CD4-positive, alpha-beta T cell (primary cell): ENCODE results near the gene AUNIP. TPM values are rescaled to one million over a fixed set of nuclear protein-coding genes. Genes with fewer than 3 reads are reported as not detected.

Experiments
- ATAC-seq: fragments of 200-7000 bp; cut with Tn5 transposase; one replicate; pipeline ENCODE4 v1.10.0; 2022; ENCODE audit warnings: mild to moderate bottlenecking; ENCODE audit not compliant: poor library complexity
- CTCF ChIA-PET: fragments of 350-600 bp; sonication (Branson Sonifier 250); formaldehyde crosslinking; loops from one replicate; lab custom pipeline; 2021; ENCODE audit warnings: antibody characterized with exemption, inconsistent platforms; lab: Charles Lee
- POLR2A ChIA-PET: fragments of 350-600 bp; sonication (Branson Sonifier 250); formaldehyde crosslinking; loops from one replicate; lab custom pipeline; 2021; ENCODE audit warnings: antibody characterized with exemption, inconsistent platforms; lab: Charles Lee
- DNase-seq, 14 experiments: peaks; one replicate each; pipeline ENCODE4 v3.0.0-alpha.2; 2013 to 2020; ENCODE audit warnings: mixed read lengths in 2 of 14
- H3K27ac ChIP-seq, 2 donors: one replicate each; pipeline versions ENCODE4 v1.5.1 to v1.7.0; 2013; ENCODE audit warnings: low read length in 2 of 2, low read depth in 1 of 2, mild to moderate bottlenecking in 1 of 2
- H3K27me3 ChIP-seq, 2 experiments: 1 replicate in 1 of 2; 2 replicates in 1 of 2; pipeline versions ENCODE4 v1.6.1 to v1.7.0; 2013; ENCODE audit warnings: low read length in 2 of 2, control low read depth in 1 of 2, mild to moderate bottlenecking in 1 of 2, moderate library complexity in 1 of 2; ENCODE audit not compliant: insufficient read depth in 2 of 2, control insufficient read depth in 1 of 2
- H3K36me3 ChIP-seq: one replicate; pipeline ENCODE4 v1.6.1; 2013; ENCODE audit warnings: low read length, control low read depth; ENCODE audit not compliant: insufficient read depth
- H3K4me1 ChIP-seq: one replicate; pipeline ENCODE4 v1.6.1; 2013; ENCODE audit warnings: low read length, control low read depth; ENCODE audit not compliant: insufficient read depth
- H3K4me3 ChIP-seq: one replicate; pipeline ENCODE4 v1.5.1; 2013; ENCODE audit warnings: mild to moderate bottlenecking, low read length, moderate library complexity
- H3K9me3 ChIP-seq, 2 experiments: 1 replicate in 1 of 2; 2 replicates in 1 of 2; pipeline versions ENCODE4 v1.6.1 to v1.7.0; 2013; ENCODE audit warnings: low read length in 2 of 2, mild to moderate bottlenecking in 2 of 2, control low read depth in 1 of 2, moderate library complexity in 1 of 2; ENCODE audit not compliant: control insufficient read depth in 1 of 2, insufficient read depth in 1 of 2
- H3K27ac Mint-ChIP-seq: one replicate; pipeline ENCODE4 v1.8.0; 2020; ENCODE audit warnings: mixed read lengths
- H3K27me3 Mint-ChIP-seq: one replicate; pipeline ENCODE4 v1.8.0; 2021; ENCODE audit warnings: mixed read lengths
- H3K36me3 Mint-ChIP-seq: one replicate; pipeline ENCODE4 v1.8.0; 2021; ENCODE audit warnings: low read depth, mixed read lengths
- H3K4me1 Mint-ChIP-seq: one replicate; pipeline ENCODE4 v1.8.0; 2021; ENCODE audit warnings: low read depth, mixed read lengths
- H3K4me3 Mint-ChIP-seq: one replicate; pipeline ENCODE4 v1.8.0; 2020; ENCODE audit warnings: mild to moderate bottlenecking, mixed read lengths
- H3K9me3 Mint-ChIP-seq: one replicate; pipeline ENCODE4 v1.8.0; 2020; ENCODE audit warnings: mixed read lengths
- intact Hi-C, 2 experiments: fragments of 100-400 bp; cut with DNase I in 1 of 2; cut with micrococcal nuclease in 1 of 2; formaldehyde crosslinking; loops; one replicate each; pipeline versions ENCODE4 v1.15.1 to v1.9.0; 2023 to 2025; cut with DNase I, micrococcal nuclease
- total RNA-seq, 174 experiments: library from RNA in 2 of 174; stranded (reverse) in 2 of 174; gene quantifications; one replicate each; pipeline ENCODE4 v1.2.3 and lab custom pipeline; 2021 to 2026
- TF ChIP-seq, protein P1 (sequence below): fragments of 200-600 bp; IDR thresholded peaks from one replicate; pipeline ENCODE4 v1.8.0; 2022; ENCODE audit warnings: antibody characterized with exemption, mild to moderate bottlenecking

Gene AUNIP
- total RNA-seq, 2 experiments from 2014 or later: not detected

DNA sequence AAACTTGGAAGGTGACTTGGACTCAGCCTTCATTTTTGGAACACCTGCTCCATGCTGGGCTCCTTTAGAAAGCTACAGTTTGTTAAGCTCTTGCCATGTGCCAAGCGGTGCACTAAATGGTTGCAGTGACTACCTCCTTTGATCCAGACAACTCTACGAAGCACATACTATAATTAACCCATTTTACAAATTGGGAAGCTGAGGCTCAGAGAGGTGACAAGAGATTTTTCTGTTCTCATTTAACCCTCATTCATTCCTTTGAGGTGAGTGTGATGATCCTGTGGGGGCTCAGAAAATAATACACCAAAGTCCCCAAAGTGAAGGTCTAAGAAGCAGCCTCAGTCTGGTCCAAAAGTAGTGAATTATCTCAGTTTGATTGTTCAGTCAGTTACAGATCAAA is 17.9 kb upstream of the AUNIP start:
- CTCF ChIA-PET: no interaction called here
- POLR2A ChIA-PET: interaction anchor here (0.8 kb wide), 1 partner anchor 28 kb away, joined by 3 read pairs; no protein-coding TSS in a partner anchor
- no peak overlapping the region for H3K27ac Mint-ChIP-seq

DNA sequence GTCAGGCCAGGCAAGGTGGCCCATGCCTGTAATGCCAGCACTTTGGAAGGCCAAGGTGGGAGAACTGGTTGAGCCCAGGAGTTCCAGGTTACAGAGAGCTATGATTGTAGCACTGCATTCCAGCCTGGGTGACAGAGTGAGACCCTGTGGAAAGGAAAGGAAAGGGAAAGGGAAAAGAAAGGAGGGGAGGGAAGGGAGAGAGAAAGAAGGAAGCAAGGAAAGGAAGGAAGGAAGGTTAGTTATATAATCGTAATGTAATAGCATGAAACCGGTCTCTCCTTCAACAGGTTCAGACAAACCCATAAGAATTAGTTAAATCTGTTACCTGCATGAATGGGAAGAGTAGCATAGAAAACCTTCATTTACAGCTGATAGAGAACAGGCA is 17.4 kb upstream of the AUNIP start:
- Mint-ChIP-seq H3K4me3 (peak overlapping the region; percentile 6), H3K9me3 (no peaks in the 10 kb centered on the region), H3K27ac (peak overlapping the region; percentile 67), H3K4me1 (peaks cover 10% of the 10 kb centered on the region), H3K36me3 (no peaks in the 10 kb centered on the region), H3K27me3 (no peaks in the 10 kb centered on the region)
- ChIA-PET POLR2A (interaction anchor here (0.8 to 1.5 kb wide), 2 partner anchors 28 to 268 kb away, joined by 3 read pairs; no protein-coding TSS in a partner anchor), CTCF (interaction anchor here (2.2 kb wide), 1 partner anchor 19 kb away, joined by 10 read pairs; no protein-coding TSS in a partner anchor)
- intact Hi-C loops: loop anchor here in 1 of 2 experiments (5.0 kb wide), 2 partner anchors 39 to 54 kb away; no protein-coding TSS in a partner anchor
- H3K27ac ChIP-seq: no peak overlapping the region
- H3K4me1 ChIP-seq: peaks cover 17% of the 10 kb centered on the region
- no peak for DNase-seq
- TF ChIP-seq, protein P1, sequence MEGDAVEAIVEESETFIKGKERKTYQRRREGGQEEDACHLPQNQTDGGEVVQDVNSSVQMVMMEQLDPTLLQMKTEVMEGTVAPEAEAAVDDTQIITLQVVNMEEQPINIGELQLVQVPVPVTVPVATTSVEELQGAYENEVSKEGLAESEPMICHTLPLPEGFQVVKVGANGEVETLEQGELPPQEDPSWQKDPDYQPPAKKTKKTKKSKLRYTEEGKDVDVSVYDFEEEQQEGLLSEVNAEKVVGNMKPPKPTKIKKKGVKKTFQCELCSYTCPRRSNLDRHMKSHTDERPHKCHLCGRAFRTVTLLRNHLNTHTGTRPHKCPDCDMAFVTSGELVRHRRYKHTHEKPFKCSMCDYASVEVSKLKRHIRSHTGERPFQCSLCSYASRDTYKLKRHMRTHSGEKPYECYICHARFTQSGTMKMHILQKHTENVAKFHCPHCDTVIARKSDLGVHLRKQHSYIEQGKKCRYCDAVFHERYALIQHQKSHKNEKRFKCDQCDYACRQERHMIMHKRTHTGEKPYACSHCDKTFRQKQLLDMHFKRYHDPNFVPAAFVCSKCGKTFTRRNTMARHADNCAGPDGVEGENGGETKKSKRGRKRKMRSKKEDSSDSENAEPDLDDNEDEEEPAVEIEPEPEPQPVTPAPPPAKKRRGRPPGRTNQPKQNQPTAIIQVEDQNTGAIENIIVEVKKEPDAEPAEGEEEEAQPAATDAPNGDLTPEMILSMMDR: no peak
- ATAC-seq: no peak
- no peaks in the 10 kb centered on the region for H3K9me3 ChIP-seq
- no peaks in the 10 kb centered on the region for H3K36me3 ChIP-seq
- no peaks in the 10 kb centered on the region for H3K27me3 ChIP-seq
- H3K4me3 ChIP-seq: no peak overlapping the region

More for the DNA sequence above, 17.9 kb upstream of the AUNIP start:
- H3K4me3 ChIP-seq: no peak overlapping the region
- no peaks in the 10 kb centered on the region for H3K9me3 ChIP-seq
- intact Hi-C loops: loop anchor here in 1 of 2 experiments (5.0 kb wide), 2 partner anchors 40 to 55 kb away; no protein-coding TSS in a partner anchor
- Mint-ChIP-seq H3K36me3 (no peaks in the 10 kb centered on the region), H3K27me3 (no peaks in the 10 kb centered on the region), H3K9me3 (no peaks in the 10 kb centered on the region), H3K4me3 (no peak overlapping the region), H3K4me1 (peaks cover 10% of the 10 kb centered on the region)
- no peak for ATAC-seq
- DNase-seq: no peak
- peaks cover 17% of the 10 kb centered on the region for H3K4me1 ChIP-seq
- no peaks in the 10 kb centered on the region for H3K27me3 ChIP-seq
- H3K27ac ChIP-seq: no peak overlapping the region
- TF ChIP-seq, protein P1: no peak
- no peaks in the 10 kb centered on the region for H3K36me3 ChIP-seq

DNA sequence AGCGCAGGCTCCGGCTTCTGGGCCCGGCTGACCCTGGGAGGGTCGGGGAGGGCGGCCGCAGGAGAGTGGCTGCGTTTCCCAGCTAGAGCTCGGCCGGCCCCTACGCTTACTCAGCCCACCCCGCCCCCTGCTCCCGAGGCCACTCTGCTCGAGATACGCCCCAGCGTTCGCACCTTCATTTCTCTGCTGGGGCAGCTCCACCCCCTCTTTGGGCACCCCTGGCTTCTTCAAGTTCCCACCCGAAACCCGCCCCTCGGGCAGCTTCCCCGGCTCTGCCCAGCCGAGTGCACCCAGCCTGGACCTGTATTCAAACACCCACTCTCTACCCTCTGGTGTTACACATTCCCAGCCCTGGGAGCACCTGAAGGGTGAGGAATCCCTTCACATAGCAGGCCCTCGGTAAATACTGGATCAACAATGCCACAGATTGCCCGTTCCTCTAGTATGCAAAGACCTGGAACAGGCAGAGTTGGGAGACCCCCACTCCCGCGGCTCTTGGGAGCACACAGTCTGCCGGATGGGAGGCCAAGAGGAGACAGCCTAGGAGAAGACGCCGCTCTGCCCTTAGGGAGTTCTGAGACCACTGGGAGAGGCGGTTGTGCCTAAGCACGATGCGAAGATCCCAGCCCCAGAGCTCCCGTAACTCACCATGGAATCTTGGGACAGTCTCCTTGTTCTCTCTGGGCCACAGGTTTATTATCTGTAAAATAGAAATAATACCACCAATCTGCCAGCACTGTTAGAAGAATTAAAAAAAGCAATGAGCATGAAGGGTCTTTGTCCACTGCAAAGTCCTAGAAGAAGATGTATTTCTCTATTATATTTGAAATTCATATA is 16.8 kb upstream of the AUNIP start:
- TF ChIP-seq, protein P1: no peak
- Histone ChIP-seq H3K36me3 (no peaks in the 10 kb centered on the region), H3K4me1 (peaks cover 17% of the 10 kb centered on the region), H3K9me3 (no peaks in the 10 kb centered on the region), H3K27me3 (no peaks in the 10 kb centered on the region), H3K4me3 (peak overlapping the region; percentile 66), H3K27ac (no peak overlapping the region)
- DNase-seq (peak in 2 of 14 experiments; percentile 3 to 21), ATAC-seq (peak; percentile 16)
- Mint-ChIP-seq H3K4me3 (peak overlapping the region; percentile 88), H3K27ac (peak overlapping the region; percentile 67), H3K27me3 (no peaks in the 10 kb centered on the region), H3K9me3 (no peaks in the 10 kb centered on the region), H3K4me1 (peaks cover 10% of the 10 kb centered on the region), H3K36me3 (no peaks in the 10 kb centered on the region)
- POLR2A ChIA-PET: interaction anchor here (0.7 to 2.2 kb wide), 15 partner anchors 14 to 303 kb away, joined by 3 to 22 read pairs (median 4); partner anchors contain the start of genes AUNIP and MTFR1L
- intact Hi-C loops: loop anchor here in 1 of 2 experiments (5.0 kb wide), 2 partner anchors 39 to 54 kb away; no protein-coding TSS in a partner anchor
- CTCF ChIA-PET: interaction anchor here (1.0 to 2.2 kb wide), 3 partner anchors 19 to 160 kb away, joined by 3 to 10 read pairs (median 3); partner anchors contain the start of gene PAFAH2
